ENCODE data around the gene NKX6-1. TPM values are rescaled to one million over a fixed set of nuclear protein-coding genes. Genes with fewer than 3 reads are reported as not detected.

NKX6-1 gene
- 0.70 TPM for total RNA-seq

GRCh38 chr4:84498935-84499623 lies at the start of gene NKX6-1:
Gene NKX6-1 (minus strand): TSS chr4:84499292. CDS start chr4:84498228, 1,064 bp downstream.
- no peak for DNase-seq (ENCODE audit: low spot score)

- DNase-seq (ENCODE audit: low spot score) = no peak
Measured at GRCh38 chr4:84547211-84547610, 48.1 kb upstream of the NKX6-1 start.

- no peak for DNase-seq (ENCODE audit: low spot score)
Measured at GRCh38 chr4:84545093-84545492, 46.0 kb upstream of the NKX6-1 start.

- DNase-seq (ENCODE audit: low spot score) = no peak
Measured at GRCh38 chr4:84535901-84536300, 36.8 kb upstream of the NKX6-1 start.

DNA sequence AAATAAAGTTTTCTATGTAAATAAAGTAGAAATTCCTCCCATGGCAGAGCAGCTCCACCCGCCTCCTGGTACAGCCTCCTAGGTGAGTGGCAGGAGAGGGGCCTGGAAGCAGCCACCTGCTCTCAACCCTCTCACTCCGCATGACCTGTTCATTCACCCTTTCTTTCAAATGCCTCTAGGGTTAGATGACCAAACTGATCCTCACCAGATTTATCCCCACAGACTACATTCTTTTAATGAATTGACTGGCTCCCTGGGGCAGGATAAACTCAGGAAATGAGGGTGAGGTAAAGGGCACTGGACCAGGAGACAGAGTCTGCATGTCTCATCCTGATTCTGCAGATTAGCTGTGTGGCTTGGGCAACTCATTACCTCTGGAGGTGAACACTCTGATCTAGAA lies 32.6 kb upstream of the NKX6-1 start:
- no peak for DNase-seq (ENCODE audit: low spot score)

- no peak for DNase-seq (ENCODE audit: low spot score)
Measured at GRCh38 chr4:84530871-84531270, 31.8 kb upstream of the NKX6-1 start.

DNA sequence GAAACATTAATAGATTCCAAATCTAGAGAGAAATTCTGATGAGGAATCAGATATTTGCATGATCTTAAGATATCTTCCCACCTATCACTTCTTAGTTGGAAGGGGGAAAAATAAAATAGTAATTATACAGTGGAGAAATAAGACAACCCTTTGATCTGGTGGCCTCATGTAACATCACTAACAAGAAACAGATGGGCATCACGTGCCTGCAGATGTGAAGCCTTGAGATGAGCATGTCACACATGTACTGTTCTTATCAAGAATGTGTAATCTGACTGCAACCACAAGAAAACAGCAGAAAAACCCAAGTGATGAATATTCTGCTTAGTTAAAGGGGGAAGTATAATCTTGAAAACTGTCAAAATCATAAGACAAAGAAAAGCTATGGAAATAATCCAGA lies 31.4 kb upstream of the NKX6-1 start:
- DNase-seq (ENCODE audit: low spot score) = no peak

DNA sequence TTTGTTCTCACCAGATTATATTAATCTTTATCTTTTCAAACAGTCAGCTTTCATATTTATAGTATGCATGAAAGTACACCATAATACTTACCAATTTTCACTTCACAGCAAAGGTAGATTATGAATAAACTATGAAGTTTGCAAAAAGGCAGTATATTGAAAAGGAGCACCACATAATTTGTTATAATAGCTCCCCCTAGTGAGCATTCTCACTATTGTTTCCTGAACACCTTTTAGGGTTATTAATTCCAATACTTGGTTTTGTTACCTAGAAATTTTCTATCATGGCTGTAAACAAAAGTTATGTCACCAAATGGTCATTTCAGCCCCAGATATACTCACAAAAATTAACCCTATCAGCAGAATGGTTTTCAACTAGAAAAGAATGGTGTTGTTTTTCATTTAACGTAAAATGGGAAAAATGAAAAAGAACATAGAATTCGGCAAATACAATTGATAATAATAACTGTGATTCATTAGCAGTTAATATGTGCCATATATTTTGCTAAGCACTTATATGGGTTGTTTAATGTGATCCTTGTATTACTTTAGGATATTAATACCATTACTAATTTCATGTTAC lies 30.2 kb upstream of the NKX6-1 start:
- DNase-seq (ENCODE audit: low spot score) = no peak

DNA sequence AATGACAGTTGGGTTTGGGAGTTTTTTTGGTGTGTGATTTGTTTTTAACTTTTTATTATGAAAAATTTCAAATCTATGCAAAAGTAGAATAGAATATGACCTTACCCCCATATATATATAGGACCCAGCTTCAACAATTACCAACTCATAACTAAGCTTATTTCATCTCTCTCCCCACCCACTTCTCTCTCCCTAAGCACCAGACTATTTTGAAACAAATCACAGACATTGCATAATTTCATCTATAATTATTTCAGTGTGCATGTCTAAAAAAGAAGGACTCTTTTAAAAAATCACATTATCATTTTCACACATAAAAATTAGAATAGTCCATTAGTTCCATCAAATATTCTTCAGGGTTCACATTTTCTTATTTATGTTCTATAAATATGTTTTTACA lies 28.3 kb upstream of the NKX6-1 start:
- DNase-seq (ENCODE audit: low spot score) = no peak

GRCh38 chr4:84515075-84515474 lies 16.0 kb upstream of the NKX6-1 start:
- DNase-seq (ENCODE audit: low spot score) = no peak

DNA sequence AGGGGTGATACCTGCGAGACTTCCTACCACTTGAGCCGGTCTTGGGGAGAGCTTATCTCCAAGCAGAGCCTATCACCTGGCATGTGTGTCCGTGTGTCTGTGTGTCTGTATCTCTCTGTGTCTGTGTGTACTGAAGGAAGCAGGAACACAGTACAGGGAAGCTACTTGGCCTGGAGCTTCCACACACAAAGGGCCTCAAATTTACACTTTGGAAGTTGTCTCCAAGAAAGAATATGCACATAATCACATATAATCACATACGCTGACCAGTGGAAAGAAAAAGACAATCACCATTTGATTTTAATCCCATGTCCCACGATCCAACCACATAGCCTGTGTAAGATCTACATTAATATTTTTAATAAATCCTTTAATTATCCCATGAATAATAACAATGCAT lies 13.2 kb upstream of the NKX6-1 start:
- DNase-seq (ENCODE audit: low spot score) = no peak

DNA sequence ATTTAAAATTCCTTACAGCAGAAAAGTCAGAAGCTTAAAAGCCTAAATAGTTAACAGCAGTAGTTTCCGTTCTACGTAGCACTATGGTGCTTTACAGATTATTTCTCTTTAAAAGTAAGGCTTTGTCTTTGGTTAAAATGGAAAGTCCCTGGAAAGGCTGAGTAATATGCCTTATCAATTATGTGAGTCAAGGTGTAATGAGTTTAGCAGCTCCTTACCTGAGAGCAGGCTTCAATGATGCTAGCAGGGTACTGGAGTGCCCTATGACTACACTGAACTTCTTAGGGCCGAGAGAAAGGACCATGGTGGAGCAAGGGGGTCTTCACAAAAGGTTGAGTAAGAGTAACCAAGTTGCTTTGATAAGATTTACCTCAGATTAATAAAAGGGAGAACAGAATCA lies 12.6 kb upstream of the NKX6-1 start:
- no peak for DNase-seq (ENCODE audit: low spot score)

GRCh38 chr4:84507941-84508340 lies 8.8 kb upstream of the NKX6-1 start:
- DNase-seq (ENCODE audit: low spot score) = no peak

- no peak for DNase-seq (ENCODE audit: low spot score)
Measured at GRCh38 chr4:84504821-84505220, 5.7 kb upstream of the NKX6-1 start.

- DNase-seq (ENCODE audit: low spot score) = no peak
Measured at GRCh38 chr4:84503495-84504437, 4.7 kb upstream of the NKX6-1 start.

- no peak for DNase-seq (ENCODE audit: low spot score)
Measured at GRCh38 chr4:84502955-84503373, 3.9 kb upstream of the NKX6-1 start.

- DNase-seq (ENCODE audit: low spot score) = no peak
Measured at GRCh38 chr4:84502333-84502954, 3.4 kb upstream of the NKX6-1 start.

- DNase-seq (ENCODE audit: low spot score) = no peak
Measured at GRCh38 chr4:84501721-84502267, 2.7 kb upstream of the NKX6-1 start.

GRCh38 chr4:84501202-84501503 lies 2.1 kb upstream of the NKX6-1 start:
- DNase-seq (ENCODE audit: low spot score) = no peak

GRCh38 chr4:84500386-84501201 lies 1.5 kb upstream of the NKX6-1 start:
- DNase-seq (ENCODE audit: low spot score) = no peak

GRCh38 chr4:84499624-84499982 lies 511 bp upstream of the NKX6-1 start:
- no peak for DNase-seq (ENCODE audit: low spot score)

Data from ureter (tissue), 1 donor.